ENCODE data around the gene ZNRF2. TPM values are rescaled to one million over a fixed set of nuclear protein-coding genes. Genes with fewer than 3 reads are reported as not detected.
"Not testable (repeated sequence)": the region's sequence is repeated elsewhere in the genome, so short reads cannot be mapped to it uniquely, and the experiment has no call there.

Gene ZNRF2
- total and polyA plus RNA-seq, 2 of the 13 experiments (the other 11 are each of a cell fraction or from before 2014, with no cell fraction given) = 3.5 to 7.7 TPM

- DNase-seq (ENCODE audit: low spot score); ATAC-seq; H4K20me1 ChIP-seq (ENCODE audit: insufficient read depth, low read length); POLR2A ChIA-PET; intact Hi-C loops (cut with micrococcal nuclease; ENCODE audit: unreplicated experiment); H3K4me2 ChIP-seq (ENCODE audit: low read depth, low read length); CTCF ChIA-PET (ENCODE audit: low intra/inter-chr PET ratio, low total read pairs); H3K9ac ChIP-seq (ENCODE audit: insufficient read depth, low read depth, low read length); H3K9me3 ChIP-seq (ENCODE audit: low read length); H3K27me3 ChIP-seq (ENCODE audit: control insufficient read depth in 1 of 2, insufficient read depth in 2 of 2, low read length in 2 of 2); BruUV-seq (replicated peaks); in situ Hi-C loops (cut with HindIII; ENCODE audit: extremely low pct_ligation_motif_present, low pct_unique_long_range_greater_than_20kb); H3K4me1 ChIP-seq (ENCODE audit: insufficient read depth, low read length); H3K4me3 ChIP-seq (replicated peaks in 1 of 3; ENCODE audit: insufficient read depth in 1 of 3, low read depth in 2 of 3, low read length in 3 of 3); H2AFZ ChIP-seq (ENCODE audit: low read length); H3K36me3 ChIP-seq (replicated peaks in 1 of 2; ENCODE audit: control insufficient read depth in 1 of 2, insufficient read depth in 2 of 2, low read length in 2 of 2); FAIRE-seq; H3K27ac ChIP-seq (ENCODE audit: extremely low read length, insufficient read depth, low read length): not testable (repeated sequence)
- peak; percentile 11; the same call in 1 of the 2 replicates for TF ChIP-seq NFE2L2 (IDR thresholded peaks at IDR 0.05; ENCODE audit: low read length)
- H3K79me2 ChIP-seq (ENCODE audit: insufficient read depth, low read length) = peaks cover 45% of the 10 kb centered on the region
- 96% methylated on average over 2 of the region's 2 CpGs for WGBS (ENCODE audit: low lambda C conversion rate)
These were observed 11.9 kb downstream of the ZNRF2 start for GRCh38 chr7:30296304-30296703.

DNA sequence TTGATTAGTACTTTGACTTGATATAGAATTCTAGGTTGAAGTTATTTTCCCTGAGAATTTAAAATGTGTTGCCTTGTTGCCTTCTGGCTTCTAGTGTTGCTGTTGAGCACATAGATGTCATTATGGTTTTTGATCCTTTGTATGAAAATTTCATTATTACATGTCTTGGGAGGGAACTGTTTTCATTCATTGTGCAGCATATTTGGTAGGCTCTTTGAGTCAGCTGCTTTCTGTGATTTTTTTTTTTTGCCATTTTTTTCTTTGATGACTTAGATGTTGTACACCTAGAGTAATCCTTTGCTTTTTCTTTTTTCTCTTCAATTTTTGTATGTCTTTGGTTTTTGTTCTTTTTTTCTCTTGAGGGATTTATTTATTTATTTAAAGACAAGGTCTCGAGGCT is 13.1 kb downstream of the ZNRF2 start:
- peaks cover 48% of the 10 kb centered on the region for H3K79me2 ChIP-seq (ENCODE audit: insufficient read depth, low read length)
- FAIRE-seq; H3K36me3 ChIP-seq (replicated peaks in 1 of 2; ENCODE audit: control insufficient read depth in 1 of 2, insufficient read depth in 2 of 2, low read length in 2 of 2); H2AFZ ChIP-seq (ENCODE audit: low read length); H3K9me3 ChIP-seq (ENCODE audit: low read length); H3K27ac ChIP-seq (ENCODE audit: extremely low read length, insufficient read depth, low read length); H3K9ac ChIP-seq (ENCODE audit: insufficient read depth, low read depth, low read length); H3K27me3 ChIP-seq (ENCODE audit: control insufficient read depth in 1 of 2, insufficient read depth in 2 of 2, low read length in 2 of 2); POLR2A ChIA-PET; H3K4me2 ChIP-seq (ENCODE audit: low read depth, low read length); in situ Hi-C loops (cut with HindIII; ENCODE audit: extremely low pct_ligation_motif_present, low pct_unique_long_range_greater_than_20kb); DNase-seq (ENCODE audit: low spot score); BruUV-seq (replicated peaks); intact Hi-C loops (cut with micrococcal nuclease; ENCODE audit: unreplicated experiment); H4K20me1 ChIP-seq (ENCODE audit: insufficient read depth, low read length); H3K4me3 ChIP-seq (replicated peaks in 1 of 3; ENCODE audit: insufficient read depth in 1 of 3, low read depth in 2 of 3, low read length in 3 of 3); H3K4me1 ChIP-seq (ENCODE audit: insufficient read depth, low read length); CTCF ChIA-PET (ENCODE audit: low intra/inter-chr PET ratio, low total read pairs); ATAC-seq: not testable (repeated sequence)
- WGBS (ENCODE audit: low lambda C conversion rate) = 92% methylated on average over 1 of the region's 1 CpG

- POLR2A ChIA-PET; H4K20me1 ChIP-seq (ENCODE audit: insufficient read depth, low read length); H3K4me3 ChIP-seq (replicated peaks in 1 of 3; ENCODE audit: insufficient read depth in 1 of 3, low read depth in 2 of 3, low read length in 3 of 3); H3K27ac ChIP-seq (ENCODE audit: extremely low read length, insufficient read depth, low read length); in situ Hi-C loops (cut with HindIII; ENCODE audit: extremely low pct_ligation_motif_present, low pct_unique_long_range_greater_than_20kb); H3K4me1 ChIP-seq (ENCODE audit: insufficient read depth, low read length); intact Hi-C loops (cut with micrococcal nuclease; ENCODE audit: unreplicated experiment); ATAC-seq; H3K9ac ChIP-seq (ENCODE audit: insufficient read depth, low read depth, low read length); H3K4me2 ChIP-seq (ENCODE audit: low read depth, low read length); H3K9me3 ChIP-seq (ENCODE audit: low read length); H3K27me3 ChIP-seq (ENCODE audit: control insufficient read depth in 1 of 2, insufficient read depth in 2 of 2, low read length in 2 of 2); DNase-seq (ENCODE audit: low spot score); H3K36me3 ChIP-seq (replicated peaks in 1 of 2; ENCODE audit: control insufficient read depth in 1 of 2, insufficient read depth in 2 of 2, low read length in 2 of 2); H2AFZ ChIP-seq (ENCODE audit: low read length); CTCF ChIA-PET (ENCODE audit: low intra/inter-chr PET ratio, low total read pairs); BruUV-seq (replicated peaks); FAIRE-seq: not testable (repeated sequence)
- H3K79me2 ChIP-seq (ENCODE audit: insufficient read depth, low read length) = peaks cover 47% of the 10 kb centered on the region
- WGBS (ENCODE audit: low lambda C conversion rate) = 71% methylated on average over 3 of the region's 3 CpGs
These were observed 14.0 kb downstream of the ZNRF2 start for GRCh38 chr7:30298409-30298808.

Data from HepG2 (cell line).